Testis (tissue), 3 donors: Measurements from ENCODE around the gene MINK1. TPM values are rescaled to one million over a fixed set of nuclear protein-coding genes. Genes with fewer than 3 reads are reported as not detected.
"Not testable (repeated sequence)": the region's sequence is repeated elsewhere in the genome, so short reads cannot be mapped to it uniquely, and the experiment has no call there.

Experiments
- DNase-seq: peaks from one replicate; pipeline ENCODE4 v3.0.0-alpha.2; 2019
- H3K27ac ChIP-seq, 2 donors: fragments of 200-600 bp; sonication (generic); one replicate each; pipeline ENCODE4 v1.5.1; 2019
- H3K27me3 ChIP-seq: fragments of 200-600 bp; sonication (generic); one replicate; pipeline ENCODE4 v1.5.1; 2019
- H3K36me3 ChIP-seq: fragments of 200-600 bp; sonication (generic); one replicate; pipeline ENCODE4 v1.5.1; 2017; ENCODE audit warnings: low read depth; ENCODE audit errors: missing control alignments
- H3K4me1 ChIP-seq: fragments of 200-600 bp; sonication (generic); one replicate; pipeline ENCODE4 v1.5.1; 2019
- H3K4me3 ChIP-seq, 2 donors: fragments of 200-600 bp; sonication (generic); one replicate each; pipeline ENCODE4 v1.5.1; 2017 to 2019
- H3K9me3 ChIP-seq: fragments of 200-600 bp; sonication (generic); one replicate; pipeline ENCODE4 v1.5.1; 2017
- POLR2A ChIP-seq: fragments of 450-650 bp; IDR thresholded peaks from one replicate; pipeline ENCODE4 v1.6.1; 2017; ENCODE audit warnings: antibody characterized with exemption, mild to moderate bottlenecking, moderate library complexity
- WGBS, 2 donors: methylation state at CpG; one replicate each; pipeline ENCODE4 v1.1.5; 2018; 5-methylcytosine and 5-hydroxymethylcytosine counted together
- intact Hi-C: fragments of 100-400 bp; cut with DNase I; formaldehyde crosslinking; loops from one replicate; pipeline ENCODE4 v1.15.1; 2023; ENCODE audit warnings: low total_unique reads
- polyA plus RNA-seq: library from polyadenylated mRNA; stranded (reverse); fragments of 350-450 nt; fragmentation: Illumina TruSeq; extraction: RNeasy Lipid Tissue Mini Kit (QIAGEN cat#74804); gene quantifications from one replicate; pipeline ENCODE4 v1.2.3, GENCODE V29; 2014; ENCODE audit warnings: low read depth, low replicate concordance; ENCODE audit not compliant: insufficient read depth
- total RNA-seq, 2 donors: library from RNA; depleted of rRNA; stranded (reverse); fragments of >200 nt; gene quantifications; one replicate each; pipeline ENCODE4 v1.2.3, GENCODE V29; 2016
- TF ChIP-seq, protein P1 (sequence below), 3 experiments: fragments of 450-650 bp in 2 of 3; fragments of 200-600 bp in 1 of 3; sonication (generic) in 1 of 3; IDR thresholded peaks; one replicate each; pipeline ENCODE4 v1.5.1; 2016 to 2019; ENCODE audit warnings: antibody characterized with exemption in 3 of 3, mild to moderate bottlenecking in 2 of 3, moderate library complexity in 1 of 3

Gene MINK1
- total and polyA plus RNA-seq, 3 donors from 2014 or later = 77.4 to 142 (median 135) TPM

DNA sequence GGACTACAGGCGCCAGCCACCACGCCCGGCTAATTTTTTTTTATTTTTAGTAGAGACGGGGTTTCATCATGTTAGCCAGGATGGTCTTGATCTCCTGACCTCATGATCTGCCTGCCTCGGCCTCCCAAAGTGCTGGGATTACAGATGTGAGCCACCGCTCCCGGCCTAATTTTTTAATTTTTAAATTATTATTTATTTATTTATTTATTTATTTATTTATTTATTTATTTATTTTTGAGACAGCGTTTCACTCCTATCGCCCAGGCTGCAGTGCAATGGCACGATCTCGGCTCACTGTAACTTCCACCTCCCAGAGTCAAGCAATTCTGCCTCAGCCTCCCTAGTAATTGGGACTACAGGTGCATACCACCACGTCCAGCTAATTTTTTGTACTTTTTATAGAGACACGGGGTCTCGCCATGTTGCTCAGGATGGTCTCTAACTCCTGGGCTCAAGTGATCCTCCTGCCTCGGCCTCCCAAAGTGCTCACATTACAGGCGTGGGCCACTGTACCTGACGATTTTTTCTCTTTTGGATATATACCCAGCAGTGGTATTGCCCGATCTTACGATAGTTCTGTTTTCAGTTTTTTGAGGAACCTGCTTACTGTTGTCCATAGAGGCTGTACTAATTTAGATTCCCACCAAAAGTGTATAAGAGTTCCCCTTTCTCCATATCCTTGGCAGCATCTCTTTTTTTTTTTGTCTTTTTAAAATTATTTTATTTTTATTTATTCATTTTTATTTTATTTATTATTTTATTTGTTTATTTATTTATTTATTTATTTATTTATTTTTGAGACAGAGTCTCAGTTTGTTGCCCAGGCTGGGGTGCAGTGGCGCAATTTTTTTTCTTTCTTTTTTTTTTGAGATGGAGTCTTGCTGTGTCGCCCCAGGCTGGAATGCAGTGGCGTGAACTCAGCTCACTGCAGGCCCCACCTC lies 36.2 kb downstream of the MINK1 start:
- H3K27me3 ChIP-seq, H3K36me3 ChIP-seq, intact Hi-C loops, H3K4me3 ChIP-seq, H3K27ac ChIP-seq, DNase-seq, H3K4me1 ChIP-seq, H3K9me3 ChIP-seq: not testable (repeated sequence)
- 90 to 95% methylated on average over 22 of the region's 22 CpGs for WGBS, 2 donors

DNA sequence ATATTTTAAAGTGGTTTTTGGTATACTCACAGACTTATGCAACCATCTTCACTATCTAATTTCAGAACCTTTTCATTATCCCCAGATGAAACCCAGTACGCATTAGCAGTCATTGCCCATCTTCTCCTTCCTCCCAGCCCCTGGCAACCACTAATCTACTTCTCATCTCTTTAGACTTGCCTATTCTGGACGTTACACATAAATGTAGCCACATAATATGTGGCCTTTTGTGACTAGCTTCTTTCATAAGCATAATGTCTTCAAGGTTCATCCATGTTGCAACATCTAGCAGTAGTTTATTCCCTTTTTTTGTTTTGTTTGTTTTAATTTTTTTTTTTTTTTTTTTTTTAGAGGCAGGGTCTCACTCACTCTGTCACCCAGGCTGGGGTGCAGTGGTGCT lies 37.7 kb downstream of the MINK1 start:
- H3K4me1 ChIP-seq = peaks cover 14% of the 10 kb centered on the region
- no peaks in the 10 kb centered on the region for H3K27me3 ChIP-seq
- H3K4me3 ChIP-seq = no peak overlapping the region
- no peak overlapping the region for H3K27ac ChIP-seq
- intact Hi-C loops = no loop called here
- WGBS, 2 donors = 80 to 83% methylated on average over 2 of the region's 2 CpGs
- no peaks in the 10 kb centered on the region for H3K36me3 ChIP-seq
- DNase-seq = no peak
- H3K9me3 ChIP-seq = no peaks in the 10 kb centered on the region
- TF ChIP-seq POLR2A = no peak
- TF ChIP-seq, protein P1, sequence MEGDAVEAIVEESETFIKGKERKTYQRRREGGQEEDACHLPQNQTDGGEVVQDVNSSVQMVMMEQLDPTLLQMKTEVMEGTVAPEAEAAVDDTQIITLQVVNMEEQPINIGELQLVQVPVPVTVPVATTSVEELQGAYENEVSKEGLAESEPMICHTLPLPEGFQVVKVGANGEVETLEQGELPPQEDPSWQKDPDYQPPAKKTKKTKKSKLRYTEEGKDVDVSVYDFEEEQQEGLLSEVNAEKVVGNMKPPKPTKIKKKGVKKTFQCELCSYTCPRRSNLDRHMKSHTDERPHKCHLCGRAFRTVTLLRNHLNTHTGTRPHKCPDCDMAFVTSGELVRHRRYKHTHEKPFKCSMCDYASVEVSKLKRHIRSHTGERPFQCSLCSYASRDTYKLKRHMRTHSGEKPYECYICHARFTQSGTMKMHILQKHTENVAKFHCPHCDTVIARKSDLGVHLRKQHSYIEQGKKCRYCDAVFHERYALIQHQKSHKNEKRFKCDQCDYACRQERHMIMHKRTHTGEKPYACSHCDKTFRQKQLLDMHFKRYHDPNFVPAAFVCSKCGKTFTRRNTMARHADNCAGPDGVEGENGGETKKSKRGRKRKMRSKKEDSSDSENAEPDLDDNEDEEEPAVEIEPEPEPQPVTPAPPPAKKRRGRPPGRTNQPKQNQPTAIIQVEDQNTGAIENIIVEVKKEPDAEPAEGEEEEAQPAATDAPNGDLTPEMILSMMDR (IDR thresholded peaks at IDR 0.05) = no peak

DNA sequence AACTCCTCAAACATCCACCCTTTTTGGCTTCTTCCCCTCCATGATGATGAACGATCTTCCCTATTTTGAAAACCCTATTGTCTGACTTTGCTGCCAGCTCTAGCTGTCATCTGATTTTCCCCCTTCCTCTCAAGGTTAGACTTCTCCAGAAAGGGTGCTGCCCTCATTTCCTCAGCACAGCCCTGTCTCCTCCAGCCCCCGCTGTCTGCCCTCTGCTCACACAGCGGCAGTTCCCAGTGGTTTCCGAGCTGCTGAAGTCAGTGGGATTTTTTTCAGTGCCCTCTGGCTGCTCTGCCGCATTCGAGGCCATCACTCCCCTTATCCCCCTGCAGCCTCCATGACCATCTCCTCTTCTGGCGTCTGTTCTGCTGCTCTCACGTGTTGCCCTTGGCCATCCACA lies 39.6 kb downstream of the MINK1 start:
- H3K27ac ChIP-seq = no peak overlapping the region
- no peaks in the 10 kb centered on the region for H3K36me3 ChIP-seq
- no peak for TF ChIP-seq POLR2A
- H3K4me3 ChIP-seq = no peak overlapping the region
- H3K27me3 ChIP-seq = no peaks in the 10 kb centered on the region
- peak; percentile 45 for DNase-seq
- H3K4me1 ChIP-seq = peaks cover 28% of the 10 kb centered on the region
- 25 to 49% methylated on average over 8 of the region's 8 CpGs for WGBS, 2 donors
- intact Hi-C loops = no loop called here
- H3K9me3 ChIP-seq = no peaks in the 10 kb centered on the region

DNA sequence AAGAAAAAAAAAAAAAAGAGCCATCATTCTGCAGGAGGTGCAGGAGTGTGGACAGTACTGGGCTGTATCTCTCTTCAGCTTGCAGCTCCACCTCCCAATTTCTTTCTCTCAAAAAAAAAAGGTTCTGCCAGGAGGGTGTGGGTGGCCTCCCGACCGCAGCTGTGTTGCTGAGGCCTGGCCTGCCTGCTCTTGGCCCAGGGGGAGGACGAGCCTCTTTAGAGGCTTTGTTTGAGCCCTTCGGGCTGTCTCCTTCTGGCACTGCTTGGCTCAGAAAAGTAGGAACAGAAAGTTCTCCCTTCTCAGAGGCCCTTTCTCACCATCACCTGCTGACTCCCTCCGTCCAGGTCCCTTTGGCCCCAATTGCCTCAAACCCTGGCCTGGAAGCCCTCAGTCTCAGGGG lies 43.9 kb downstream of the MINK1 start:
- peak; percentile 43 for DNase-seq
- H3K27ac ChIP-seq = peak overlapping the region in 1 of 2 donors; percentile 41
- 25 to 40% methylated on average over 5 of the region's 5 CpGs for WGBS, 2 donors
- no peaks in the 10 kb centered on the region for H3K36me3 ChIP-seq
- no peak overlapping the region for H3K4me3 ChIP-seq
- H3K27me3 ChIP-seq = no peaks in the 10 kb centered on the region
- no peaks in the 10 kb centered on the region for H3K9me3 ChIP-seq
- H3K4me1 ChIP-seq = peaks cover 41% of the 10 kb centered on the region
- intact Hi-C loops = no loop called here
- TF ChIP-seq, protein P1 (IDR thresholded peaks at IDR 0.05) = no peak
- no peak for TF ChIP-seq POLR2A

DNA sequence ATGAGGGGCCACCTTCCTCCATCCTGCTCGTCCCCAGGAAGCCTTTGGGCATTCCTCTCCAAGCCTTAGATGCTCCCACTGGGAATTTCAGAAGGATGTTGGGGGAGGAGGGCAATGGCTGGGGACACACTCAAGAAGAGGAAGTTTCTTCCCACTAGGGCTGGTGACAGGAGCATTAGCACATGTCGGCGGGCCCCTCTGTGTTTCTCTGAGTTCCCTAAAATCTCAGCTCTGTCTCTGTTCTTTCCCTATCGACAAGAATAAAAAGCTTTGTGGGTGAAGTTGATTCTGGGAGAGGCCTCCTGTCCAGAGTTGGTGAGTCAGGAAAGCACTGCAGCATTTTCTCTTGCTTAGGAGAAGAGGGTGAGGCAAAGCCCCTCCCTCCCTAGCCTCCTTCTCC lies 46.5 kb downstream of the MINK1 start:
- intact Hi-C loops = no loop called here
- Histone ChIP-seq H3K4me1 (peaks cover 33% of the 10 kb centered on the region), H3K27ac (no peak overlapping the region), H3K36me3 (no peaks in the 10 kb centered on the region), H3K27me3 (no peaks in the 10 kb centered on the region), H3K4me3 (no peak overlapping the region), H3K9me3 (no peaks in the 10 kb centered on the region)
- no peak for TF ChIP-seq POLR2A
- TF ChIP-seq, protein P1 (IDR thresholded peaks at IDR 0.05) = no peak
- WGBS, 2 donors = 82 to 87% methylated on average over 4 of the region's 4 CpGs
- DNase-seq = no peak
